ENCODE results near the gene GPANK1. TPM values are rescaled to one million over a fixed set of nuclear protein-coding genes. Genes with fewer than 3 reads are reported as not detected.

GPANK1 gene
- polyA plus RNA-seq, 3 donors from 2014 or later, result 17.2 to 29.3 (median 22.9) TPM

DNA sequence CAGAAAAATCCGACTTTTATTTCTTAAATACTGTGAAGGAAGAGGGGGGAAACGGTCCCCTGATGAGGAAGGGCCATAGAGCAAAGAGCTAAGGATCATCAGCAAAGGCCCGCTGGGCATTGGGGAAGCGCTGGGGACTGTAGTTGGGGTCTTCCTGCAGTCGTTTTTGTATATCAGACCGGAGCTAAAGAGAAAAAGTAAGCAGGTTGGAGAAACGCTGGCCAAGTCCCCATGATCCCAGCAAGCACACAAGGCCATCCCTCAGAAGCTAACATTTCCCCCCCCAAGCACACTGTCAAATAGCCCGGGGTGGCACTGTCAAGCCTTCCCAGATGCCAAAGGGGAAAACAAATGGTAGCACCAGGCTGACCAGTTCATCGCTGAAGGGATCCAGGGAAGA lies 25.8 kb downstream of the GPANK1 start:
- H3K4me3 Mint-ChIP-seq, result no peak overlapping the region
- peaks cover 9 to 39% (median 10%) of the 10 kb centered on the region in 3 donors for H3K36me3 Mint-ChIP-seq
- H3K27ac Mint-ChIP-seq, result peak overlapping the region in 3 of 6 donors; percentile 46 to 64 (median 55)
- no peaks in the 10 kb centered on the region for H3K4me1 Mint-ChIP-seq
- no peak for DNase-seq
- no peaks in the 10 kb centered on the region for H3K9me3 Mint-ChIP-seq
- peaks cover 2 to 6% (median 5%) of the 10 kb centered on the region in 3 donors for H3K27me3 Mint-ChIP-seq (ENCODE audit: low read depth in 3 of 3)

DNA sequence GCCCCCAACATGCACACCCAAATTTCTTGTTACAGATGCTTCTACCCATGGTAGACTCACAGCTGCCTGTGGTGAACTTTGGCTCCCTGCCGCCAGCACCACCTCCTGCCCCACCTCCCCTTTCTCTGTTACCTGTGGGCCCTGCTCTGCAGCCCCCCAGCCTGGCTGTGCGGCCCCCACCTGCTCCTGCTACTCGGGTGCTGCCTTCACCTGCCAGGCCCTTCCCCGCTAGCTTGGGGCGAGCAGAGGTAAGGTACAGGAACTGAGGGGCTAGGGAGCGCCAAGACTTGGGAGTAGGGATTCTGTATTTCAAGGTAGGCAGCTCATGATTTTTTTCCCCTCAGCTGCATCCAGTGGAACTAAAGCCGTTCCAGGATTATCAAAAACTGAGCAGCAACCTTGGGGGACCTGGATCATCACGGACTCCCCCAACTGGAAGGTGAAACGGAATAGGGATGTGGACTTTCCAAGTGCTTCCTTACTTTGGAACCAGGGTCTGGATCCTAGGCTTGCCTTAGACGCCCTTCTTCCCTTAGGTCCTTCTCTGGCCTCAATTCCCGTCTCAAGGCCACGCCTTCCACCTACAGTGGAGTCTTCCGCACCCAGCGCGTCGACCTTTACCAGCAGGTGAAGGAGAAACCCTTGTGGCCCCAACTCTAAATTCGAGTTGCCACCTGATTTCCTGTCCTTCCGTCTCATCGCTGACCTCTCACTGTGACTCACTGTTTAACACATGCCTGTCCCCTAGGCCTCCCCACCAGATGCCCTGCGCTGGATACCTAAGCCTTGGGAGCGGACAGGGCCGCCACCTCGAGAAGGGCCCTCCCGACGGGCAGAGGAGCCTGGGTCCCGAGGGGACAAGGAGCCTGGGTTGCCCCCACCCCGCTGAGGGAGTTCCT lies 27.9 kb downstream of the GPANK1 start:
- Mint-ChIP-seq H3K27ac (peak overlapping the region in 2 of 6 donors; percentile 31 to 39), H3K9me3 (no peaks in the 10 kb centered on the region), H3K36me3 (peaks cover 10 to 38% (median 11%) of the 10 kb centered on the region in 3 donors), H3K27me3 (ENCODE audit: low read depth in 3 of 3) (peaks cover 2 to 7% (median 6%) of the 10 kb centered on the region in 3 donors), H3K4me3 (no peak overlapping the region), H3K4me1 (no peaks in the 10 kb centered on the region)
- DNase-seq, result no peak

GRCh38 chr6:31634969-31635575 lies 29.7 kb downstream of the GPANK1 start:
- Mint-ChIP-seq H3K27ac (peak overlapping the region in 2 of 6 donors; percentile 33 to 55), H3K4me1 (no peaks in the 10 kb centered on the region), H3K4me3 (no peak overlapping the region), H3K36me3 (peaks cover 4 to 35% (median 19%) of the 10 kb centered on the region in 3 donors), H3K27me3 (ENCODE audit: low read depth in 3 of 3) (peaks cover 2 to 7% (median 3%) of the 10 kb centered on the region in 3 donors), H3K9me3 (no peaks in the 10 kb centered on the region)
- DNase-seq, result no peak

DNA sequence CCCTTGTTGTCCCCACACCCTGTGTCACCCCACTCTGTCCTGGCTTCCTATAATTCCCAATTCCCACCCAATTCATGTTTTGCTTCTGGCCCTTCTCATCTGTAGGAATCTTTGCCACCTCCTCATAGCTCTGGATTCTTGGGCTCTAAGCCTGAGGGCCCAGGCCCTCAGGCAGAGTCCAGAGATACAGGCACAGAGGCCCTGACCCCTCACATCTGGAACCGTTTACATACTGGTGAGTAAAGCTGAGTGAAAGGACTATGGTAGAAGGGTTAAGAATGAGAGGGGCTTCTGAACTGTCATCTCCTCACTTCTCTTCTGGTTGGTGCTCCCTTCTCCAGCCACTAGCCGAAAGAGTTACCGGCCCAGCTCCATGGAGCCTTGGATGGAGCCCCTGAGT lies 30.7 kb downstream of the GPANK1 start:
- Mint-ChIP-seq H3K36me3 (peaks cover 4 to 36% (median 26%) of the 10 kb centered on the region in 3 donors), H3K9me3 (no peaks in the 10 kb centered on the region), H3K4me1 (no peaks in the 10 kb centered on the region), H3K4me3 (no peak overlapping the region), H3K27ac (peak overlapping the region in 2 of 6 donors; percentile 66 to 74), H3K27me3 (ENCODE audit: low read depth in 3 of 3) (peaks cover 2 to 7% (median 3%) of the 10 kb centered on the region in 3 donors)
- no peak for DNase-seq

GRCh38 chr6:31633447-31633846 lies 31.4 kb downstream of the GPANK1 start:
- Mint-ChIP-seq H3K36me3 (peaks cover 4 to 39% (median 31%) of the 10 kb centered on the region in 3 donors), H3K4me3 (no peak overlapping the region), H3K4me1 (no peaks in the 10 kb centered on the region), H3K9me3 (no peaks in the 10 kb centered on the region), H3K27me3 (ENCODE audit: low read depth in 3 of 3) (peaks cover 2 to 7% (median 3%) of the 10 kb centered on the region in 3 donors), H3K27ac (peak overlapping the region in 2 of 6 donors; percentile 40 to 66)
- DNase-seq, result no peak

DNA sequence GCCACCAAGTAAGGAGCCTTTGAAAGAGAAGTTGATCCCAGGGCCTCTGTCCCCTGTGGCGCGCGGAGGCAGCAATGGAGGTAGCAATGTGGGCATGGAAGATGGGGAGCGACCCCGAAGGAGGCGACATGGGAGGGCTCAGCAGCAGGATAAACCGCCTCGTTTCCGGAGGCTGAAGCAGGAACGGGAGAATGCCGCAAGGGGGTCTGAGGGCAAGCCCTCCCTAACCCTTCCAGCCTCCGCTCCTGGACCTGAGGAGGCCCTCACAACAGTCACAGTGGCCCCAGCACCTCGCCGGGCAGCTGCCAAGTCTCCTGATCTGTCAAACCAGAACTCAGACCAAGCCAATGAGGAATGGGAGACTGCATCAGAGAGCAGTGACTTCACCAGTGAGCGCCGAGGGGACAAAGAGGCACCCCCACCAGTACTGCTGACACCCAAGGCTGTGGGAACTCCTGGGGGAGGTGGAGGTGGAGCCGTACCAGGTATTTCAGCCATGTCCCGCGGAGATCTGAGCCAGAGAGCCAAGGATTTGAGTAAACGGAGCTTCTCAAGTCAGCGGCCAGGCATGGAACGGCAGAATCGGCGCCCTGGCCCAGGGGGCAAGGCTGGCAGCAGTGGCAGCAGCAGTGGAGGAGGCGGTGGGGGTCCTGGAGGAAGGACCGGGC lies 32.4 kb downstream of the GPANK1 start:
- Mint-ChIP-seq H3K27me3 (ENCODE audit: low read depth in 3 of 3) (peaks cover 2 to 7% (median 5%) of the 10 kb centered on the region in 3 donors), H3K36me3 (peaks cover 7 to 47% (median 39%) of the 10 kb centered on the region in 3 donors), H3K4me1 (no peaks in the 10 kb centered on the region), H3K27ac (peak overlapping the region in 2 of 6 donors; percentile 13 to 81), H3K4me3 (no peak overlapping the region), H3K9me3 (no peaks in the 10 kb centered on the region)
- DNase-seq, result no peak

DNA sequence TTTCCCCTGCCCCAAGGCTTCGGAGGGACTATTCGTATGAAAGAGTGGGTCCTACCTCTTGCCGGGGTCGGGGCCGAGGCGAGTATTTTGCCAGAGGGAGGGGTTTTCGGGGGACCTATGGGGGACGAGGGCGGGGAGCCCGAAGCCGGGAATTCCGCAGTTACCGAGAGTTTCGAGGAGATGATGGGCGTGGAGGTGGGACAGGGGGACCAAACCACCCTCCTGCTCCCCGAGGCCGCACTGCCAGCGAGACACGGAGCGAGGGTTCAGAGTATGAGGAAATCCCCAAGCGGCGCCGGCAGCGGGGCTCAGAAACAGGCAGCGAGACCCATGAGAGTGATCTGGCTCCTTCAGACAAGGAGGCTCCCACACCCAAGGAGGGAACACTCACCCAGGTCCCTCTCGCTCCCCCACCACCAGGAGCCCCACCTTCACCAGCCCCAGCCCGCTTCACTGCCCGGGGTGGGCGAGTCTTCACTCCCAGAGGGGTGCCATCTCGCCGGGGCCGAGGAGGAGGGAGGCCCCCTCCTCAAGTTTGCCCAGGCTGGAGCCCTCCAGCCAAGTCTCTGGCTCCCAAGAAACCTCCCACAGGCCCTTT lies 33.0 kb downstream of the GPANK1 start:
- peak overlapping the region in 1 of 6 donors; percentile 64 for H3K27ac Mint-ChIP-seq
- no peaks in the 10 kb centered on the region for H3K9me3 Mint-ChIP-seq
- no peak for DNase-seq
- no peak overlapping the region for H3K4me3 Mint-ChIP-seq
- no peaks in the 10 kb centered on the region for H3K4me1 Mint-ChIP-seq
- H3K27me3 Mint-ChIP-seq (ENCODE audit: low read depth in 3 of 3), result peaks cover 2 to 7% (median 5%) of the 10 kb centered on the region in 3 donors
- peaks cover 12 to 52% (median 44%) of the 10 kb centered on the region in 3 donors for H3K36me3 Mint-ChIP-seq

DNA sequence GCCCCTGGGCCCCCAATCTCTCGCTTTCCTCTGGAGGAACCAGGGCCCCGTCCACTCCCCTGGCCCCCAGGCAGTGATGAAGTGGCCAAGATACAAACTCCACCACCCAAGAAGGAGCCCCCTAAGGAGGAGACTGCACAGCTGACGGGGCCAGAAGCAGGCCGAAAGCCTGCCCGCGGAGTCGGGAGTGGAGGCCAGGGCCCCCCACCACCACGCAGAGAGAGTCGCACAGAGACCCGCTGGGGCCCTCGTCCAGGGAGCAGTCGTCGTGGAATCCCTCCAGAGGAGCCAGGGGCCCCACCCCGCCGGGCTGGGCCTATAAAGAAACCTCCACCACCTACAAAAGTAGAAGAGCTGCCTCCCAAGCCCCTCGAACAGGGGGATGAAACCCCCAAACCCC lies 33.6 kb downstream of the GPANK1 start:
- DNase-seq, result no peak
- peaks cover 2 to 7% (median 3%) of the 10 kb centered on the region in 3 donors for H3K27me3 Mint-ChIP-seq (ENCODE audit: low read depth in 3 of 3)
- no peak overlapping the region for H3K27ac Mint-ChIP-seq
- no peak overlapping the region for H3K4me3 Mint-ChIP-seq
- no peaks in the 10 kb centered on the region for H3K4me1 Mint-ChIP-seq
- peaks cover 17 to 54% (median 44%) of the 10 kb centered on the region in 3 donors for H3K36me3 Mint-ChIP-seq
- no peaks in the 10 kb centered on the region for H3K9me3 Mint-ChIP-seq

DNA sequence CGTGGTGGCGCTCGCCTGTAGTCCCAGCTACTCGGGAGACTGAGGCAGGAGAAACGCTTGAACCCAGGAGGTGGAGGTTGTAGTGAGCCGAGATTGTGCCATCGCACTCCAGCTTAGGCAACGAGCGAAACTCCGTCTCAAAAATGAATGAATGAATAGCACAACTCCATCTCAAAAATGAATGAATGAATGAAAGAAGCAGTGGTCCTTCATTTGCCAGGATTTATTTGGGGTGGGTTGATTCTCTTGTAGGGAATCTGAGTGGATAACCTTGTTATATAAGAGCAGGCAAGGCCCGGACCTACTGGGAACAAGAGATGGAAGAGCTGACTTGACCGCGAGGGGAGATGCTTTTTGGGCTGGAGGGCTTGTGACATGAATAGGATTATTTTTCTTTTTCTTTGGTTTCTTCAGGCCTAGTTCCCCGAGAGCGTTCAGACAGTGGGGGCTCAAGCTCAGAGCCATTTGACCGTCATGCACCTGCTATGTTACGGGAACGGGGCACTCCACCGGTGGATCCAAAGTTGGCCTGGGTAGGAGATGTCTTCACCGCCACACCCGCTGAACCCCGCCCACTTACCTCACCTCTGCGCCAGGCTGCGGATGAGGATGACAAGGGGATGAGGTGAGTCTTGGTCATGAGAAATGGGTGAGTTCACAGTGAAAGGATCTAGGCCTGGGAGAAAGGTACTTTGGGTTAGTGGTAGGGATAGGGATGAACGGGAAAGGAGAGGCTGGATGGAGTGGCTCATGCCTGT lies 34.4 kb downstream of the GPANK1 start:
- DNase-seq, result no peak
- H3K27ac Mint-ChIP-seq, result peak overlapping the region in 1 of 6 donors; percentile 17
- H3K36me3 Mint-ChIP-seq, result peaks cover 19 to 55% (median 45%) of the 10 kb centered on the region in 3 donors
- H3K9me3 Mint-ChIP-seq, result no peaks in the 10 kb centered on the region
- no peak overlapping the region for H3K4me3 Mint-ChIP-seq
- peaks cover 2 to 5% (median 2%) of the 10 kb centered on the region in 3 donors for H3K27me3 Mint-ChIP-seq (ENCODE audit: low read depth in 3 of 3)
- no peaks in the 10 kb centered on the region for H3K4me1 Mint-ChIP-seq

- H3K9me3 Mint-ChIP-seq, result no peaks in the 10 kb centered on the region
- H3K27ac Mint-ChIP-seq, result peak overlapping the region in 1 of 6 donors; percentile 78
- no peak for DNase-seq
- H3K27me3 Mint-ChIP-seq (ENCODE audit: low read depth in 3 of 3), result peaks cover 0 to 2% (median 2%) of the 10 kb centered on the region in 3 donors
- no peaks in the 10 kb centered on the region for H3K4me1 Mint-ChIP-seq
- H3K36me3 Mint-ChIP-seq, result peaks cover 23 to 58% (median 41%) of the 10 kb centered on the region in 3 donors
- no peak overlapping the region for H3K4me3 Mint-ChIP-seq
These were observed 35.8 kb downstream of the GPANK1 start for GRCh38 chr6:31629014-31629413.

DNA sequence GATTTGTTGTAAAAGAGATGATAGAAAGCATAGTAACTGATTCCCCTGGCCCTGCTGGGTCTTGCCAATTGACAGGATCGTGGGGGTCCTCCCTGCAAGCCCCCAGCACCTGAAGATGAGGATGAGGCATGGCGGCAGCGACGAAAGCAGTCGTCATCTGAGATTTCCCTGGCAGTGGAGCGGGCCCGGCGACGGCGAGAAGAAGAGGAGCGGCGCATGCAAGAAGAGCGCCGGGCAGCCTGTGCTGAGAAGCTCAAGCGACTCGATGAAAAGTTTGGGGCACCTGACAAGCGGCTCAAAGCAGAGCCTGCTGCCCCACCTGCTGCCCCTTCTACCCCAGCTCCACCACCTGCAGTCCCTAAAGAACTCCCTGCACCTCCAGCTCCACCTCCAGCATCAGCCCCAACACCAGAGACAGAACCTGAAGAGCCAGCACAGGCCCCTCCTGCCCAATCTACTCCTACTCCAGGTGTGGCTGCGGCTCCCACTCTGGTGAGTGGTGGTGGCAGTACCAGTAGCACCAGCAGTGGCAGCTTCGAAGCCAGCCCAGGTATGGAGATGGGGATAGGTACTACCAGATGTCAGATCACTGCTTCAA lies 37.0 kb downstream of the GPANK1 start:
- peaks cover 28 to 61% (median 43%) of the 10 kb centered on the region in 3 donors for H3K36me3 Mint-ChIP-seq
- no peak overlapping the region for H3K4me3 Mint-ChIP-seq
- H3K27ac Mint-ChIP-seq, result peak overlapping the region in 2 of 6 donors; percentile 29 to 43

DNA sequence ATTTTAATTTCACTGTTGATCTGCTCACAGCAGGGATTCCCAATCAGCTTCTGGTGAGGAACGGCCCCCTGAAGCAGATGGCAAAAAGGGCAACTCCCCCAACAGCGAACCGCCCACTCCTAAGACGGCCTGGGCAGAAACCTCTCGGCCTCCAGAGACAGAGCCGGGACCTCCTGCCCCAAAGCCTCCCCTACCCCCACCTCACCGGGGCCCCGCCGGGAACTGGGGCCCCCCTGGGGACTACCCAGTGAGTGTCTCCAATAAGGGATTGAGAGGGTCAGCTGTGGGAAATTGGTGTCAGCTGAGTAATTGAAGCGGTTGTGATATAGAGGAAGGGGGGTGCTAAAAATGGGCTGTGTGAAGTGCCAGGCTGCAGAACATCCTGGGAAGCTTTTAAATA lies 37.8 kb downstream of the GPANK1 start:
- Mint-ChIP-seq H3K27me3 (ENCODE audit: low read depth in 3 of 3) (peaks cover 0 to 2% (median 0%) of the 10 kb centered on the region in 3 donors), H3K27ac (peak overlapping the region in 3 of 6 donors; percentile 5 to 29 (median 8)), H3K4me3 (no peak overlapping the region), H3K9me3 (no peaks in the 10 kb centered on the region), H3K4me1 (peaks cover 8 to 10% of the 10 kb centered on the region in 2 donors), H3K36me3 (peaks cover 28 to 61% (median 43%) of the 10 kb centered on the region in 3 donors)
- no peak for DNase-seq

More for the DNA sequence above, 37.0 kb downstream of the GPANK1 start:
- no peaks in the 10 kb centered on the region for H3K9me3 Mint-ChIP-seq
- DNase-seq, result no peak
- peaks cover 0 to 2% (median 2%) of the 10 kb centered on the region in 3 donors for H3K27me3 Mint-ChIP-seq (ENCODE audit: low read depth in 3 of 3)
- H3K4me1 Mint-ChIP-seq, result peaks cover 0 to 2% of the 10 kb centered on the region in 2 donors
